ENCODE data around the gene SWI5. TPM values are rescaled to one million over a fixed set of nuclear protein-coding genes. Genes with fewer than 3 reads are reported as not detected.

SWI5 gene
- total and polyA plus RNA-seq, 9 of the 15 experiments (the other 6 are each of a cell fraction or from before 2014, with no cell fraction given): 62.8 to 133 (median 95.9) TPM

DNA sequence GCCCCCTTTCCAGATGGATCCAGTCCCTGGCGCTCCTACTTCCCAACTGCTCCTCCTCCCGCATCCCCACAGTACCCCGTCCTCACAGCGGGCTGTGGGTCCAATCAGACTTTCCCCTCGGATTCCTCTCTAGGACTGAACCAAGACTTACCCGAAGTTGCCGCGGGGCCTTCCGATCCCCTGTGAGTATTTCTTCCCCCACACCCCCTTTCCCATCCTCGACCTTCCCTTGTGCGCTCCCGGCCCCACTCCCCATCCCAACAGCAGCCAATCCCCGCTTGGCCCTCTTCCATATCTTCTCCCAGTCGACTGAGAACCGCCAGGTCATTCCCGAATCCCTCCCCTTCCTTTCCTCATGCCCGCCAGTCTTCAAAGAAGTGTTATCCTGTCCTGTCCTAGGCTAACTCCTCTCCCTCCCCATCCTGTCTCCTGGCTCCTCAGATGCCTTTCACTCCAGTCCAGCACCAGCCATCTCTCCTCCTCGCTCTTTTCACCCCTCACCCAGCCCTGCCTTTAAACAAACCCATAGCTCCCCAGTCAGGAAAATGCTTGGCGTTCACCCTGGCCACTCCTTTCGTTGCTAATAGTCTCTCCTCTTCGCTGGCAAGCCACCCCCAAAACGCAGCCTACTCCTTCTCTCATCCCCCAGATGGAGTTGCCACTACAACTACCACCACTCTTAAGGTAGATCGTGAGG, 646 bp downstream of the SWI5 start (continued):
- TF ChIP-seq, protein P1, sequence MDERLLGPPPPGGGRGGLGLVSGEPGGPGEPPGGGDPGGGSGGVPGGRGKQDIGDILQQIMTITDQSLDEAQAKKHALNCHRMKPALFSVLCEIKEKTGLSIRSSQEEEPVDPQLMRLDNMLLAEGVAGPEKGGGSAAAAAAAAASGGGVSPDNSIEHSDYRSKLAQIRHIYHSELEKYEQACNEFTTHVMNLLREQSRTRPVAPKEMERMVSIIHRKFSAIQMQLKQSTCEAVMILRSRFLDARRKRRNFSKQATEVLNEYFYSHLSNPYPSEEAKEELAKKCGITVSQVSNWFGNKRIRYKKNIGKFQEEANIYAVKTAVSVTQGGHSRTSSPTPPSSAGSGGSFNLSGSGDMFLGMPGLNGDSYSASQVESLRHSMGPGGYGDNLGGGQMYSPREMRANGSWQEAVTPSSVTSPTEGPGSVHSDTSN (CRISPR knock-in tag; IDR thresholded peaks at IDR 0.05; ENCODE audit: low read depth): no peak
- TF ChIP-seq, protein P1 (tag; conservative IDR thresholded peaks at IDR 0.05; ENCODE audit: low read depth): no peak
- TF ChIP-seq SP2 (IDR thresholded peaks at IDR 0.05; ENCODE audit: extremely low read depth, low read depth, low read length, poor library complexity, severe bottlenecking): no peak
- TF ChIP-seq ZNF764 (CRISPR knock-in tag; IDR thresholded peaks at IDR 0.05; ENCODE audit: low read depth): no peak
- TF ChIP-seq, protein P2, sequence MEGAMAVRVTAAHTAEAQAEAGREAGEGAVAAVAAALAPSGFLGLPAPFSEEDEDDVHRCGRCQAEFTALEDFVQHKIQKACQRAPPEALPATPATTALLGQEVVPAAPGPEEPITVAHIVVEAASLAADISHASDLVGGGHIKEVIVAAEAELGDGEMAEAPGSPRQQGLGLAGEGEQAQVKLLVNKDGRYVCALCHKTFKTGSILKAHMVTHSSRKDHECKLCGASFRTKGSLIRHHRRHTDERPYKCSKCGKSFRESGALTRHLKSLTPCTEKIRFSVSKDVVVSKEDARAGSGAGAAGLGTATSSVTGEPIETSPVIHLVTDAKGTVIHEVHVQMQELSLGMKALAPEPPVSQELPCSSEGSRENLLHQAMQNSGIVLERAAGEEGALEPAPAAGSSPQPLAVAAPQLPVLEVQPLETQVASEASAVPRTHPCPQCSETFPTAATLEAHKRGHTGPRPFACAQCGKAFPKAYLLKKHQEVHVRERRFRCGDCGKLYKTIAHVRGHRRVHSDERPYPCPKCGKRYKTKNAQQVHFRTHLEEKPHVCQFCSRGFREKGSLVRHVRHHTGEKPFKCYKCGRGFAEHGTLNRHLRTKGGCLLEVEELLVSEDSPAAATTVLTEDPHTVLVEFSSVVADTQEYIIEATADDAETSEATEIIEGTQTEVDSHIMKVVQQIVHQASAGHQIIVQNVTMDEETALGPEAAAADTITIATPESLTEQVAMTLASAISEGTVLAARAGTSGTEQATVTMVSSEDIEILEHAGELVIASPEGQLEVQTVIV (CRISPR knock-in tag; IDR thresholded peaks at IDR 0.05; ENCODE audit: borderline replicate concordance): no peak
- TF ChIP-seq BACH1 (tag; IDR thresholded peaks at IDR 0.05): no peak
- TF ChIP-seq, protein P3, sequence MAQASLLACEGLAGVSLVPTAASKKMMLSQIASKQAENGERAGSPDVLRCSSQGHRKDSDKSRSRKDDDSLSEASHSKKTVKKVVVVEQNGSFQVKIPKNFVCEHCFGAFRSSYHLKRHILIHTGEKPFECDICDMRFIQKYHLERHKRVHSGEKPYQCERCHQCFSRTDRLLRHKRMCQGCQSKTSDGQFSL (CRISPR knock-in tag; IDR thresholded peaks at IDR 0.05): no peak
- TF ChIP-seq, protein P3 (tag; IDR thresholded peaks at IDR 0.05): no peak
- TF ChIP-seq DMBX1 (CRISPR knock-in tag; IDR thresholded peaks at IDR 0.05; ENCODE audit: borderline replicate concordance): no peak
- TF ChIP-seq ZNF133 (CRISPR knock-in tag; IDR thresholded peaks at IDR 0.05): 0 out of 2 replicates have a peak, but pooled peaks have one; percentile 62
- no peak for TF ChIP-seq ZNF583 (CRISPR knock-in tag; IDR thresholded peaks at IDR 0.05)
- no peak for TF ChIP-seq PHB (CRISPR knock-in tag; IDR thresholded peaks at IDR 0.05)
- TF ChIP-seq ZNF239 (CRISPR knock-in tag; IDR thresholded peaks at IDR 0.05): no peak
- no peak for TF ChIP-seq NCOA6 (IDR thresholded peaks at IDR 0.05)
- TF ChIP-seq PTRF (tag; IDR thresholded peaks at IDR 0.05): no peak
- no peak for TF ChIP-seq ZNF253 (CRISPR knock-in tag; conservative IDR thresholded peaks at IDR 0.05)
- 0 out of 2 replicates have a peak, but pooled peaks have one; percentile 3 for TF ChIP-seq MAFK (IDR thresholded peaks at IDR 0.05; ENCODE audit: low read length)
- TF ChIP-seq, protein P4, sequence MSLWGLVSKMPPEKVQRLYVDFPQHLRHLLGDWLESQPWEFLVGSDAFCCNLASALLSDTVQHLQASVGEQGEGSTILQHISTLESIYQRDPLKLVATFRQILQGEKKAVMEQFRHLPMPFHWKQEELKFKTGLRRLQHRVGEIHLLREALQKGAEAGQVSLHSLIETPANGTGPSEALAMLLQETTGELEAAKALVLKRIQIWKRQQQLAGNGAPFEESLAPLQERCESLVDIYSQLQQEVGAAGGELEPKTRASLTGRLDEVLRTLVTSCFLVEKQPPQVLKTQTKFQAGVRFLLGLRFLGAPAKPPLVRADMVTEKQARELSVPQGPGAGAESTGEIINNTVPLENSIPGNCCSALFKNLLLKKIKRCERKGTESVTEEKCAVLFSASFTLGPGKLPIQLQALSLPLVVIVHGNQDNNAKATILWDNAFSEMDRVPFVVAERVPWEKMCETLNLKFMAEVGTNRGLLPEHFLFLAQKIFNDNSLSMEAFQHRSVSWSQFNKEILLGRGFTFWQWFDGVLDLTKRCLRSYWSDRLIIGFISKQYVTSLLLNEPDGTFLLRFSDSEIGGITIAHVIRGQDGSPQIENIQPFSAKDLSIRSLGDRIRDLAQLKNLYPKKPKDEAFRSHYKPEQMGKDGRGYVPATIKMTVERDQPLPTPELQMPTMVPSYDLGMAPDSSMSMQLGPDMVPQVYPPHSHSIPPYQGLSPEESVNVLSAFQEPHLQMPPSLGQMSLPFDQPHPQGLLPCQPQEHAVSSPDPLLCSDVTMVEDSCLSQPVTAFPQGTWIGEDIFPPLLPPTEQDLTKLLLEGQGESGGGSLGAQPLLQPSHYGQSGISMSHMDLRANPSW (CRISPR knock-in tag; IDR thresholded peaks at IDR 0.05): no peak
- TF ChIP-seq MXI1 (IDR thresholded peaks at IDR 0.05; ENCODE audit: low read depth, low read length): no peak
